ENCODE data around the gene DNAH17. TPM values are rescaled to one million over a fixed set of nuclear protein-coding genes. Genes with fewer than 3 reads are reported as not detected.

Gene DNAH17
- total and polyA plus RNA-seq, 2 of the 13 experiments (the other 11 are each of a cell fraction or from before 2014, with no cell fraction given): 0.86 to 1.6 TPM

DNA sequence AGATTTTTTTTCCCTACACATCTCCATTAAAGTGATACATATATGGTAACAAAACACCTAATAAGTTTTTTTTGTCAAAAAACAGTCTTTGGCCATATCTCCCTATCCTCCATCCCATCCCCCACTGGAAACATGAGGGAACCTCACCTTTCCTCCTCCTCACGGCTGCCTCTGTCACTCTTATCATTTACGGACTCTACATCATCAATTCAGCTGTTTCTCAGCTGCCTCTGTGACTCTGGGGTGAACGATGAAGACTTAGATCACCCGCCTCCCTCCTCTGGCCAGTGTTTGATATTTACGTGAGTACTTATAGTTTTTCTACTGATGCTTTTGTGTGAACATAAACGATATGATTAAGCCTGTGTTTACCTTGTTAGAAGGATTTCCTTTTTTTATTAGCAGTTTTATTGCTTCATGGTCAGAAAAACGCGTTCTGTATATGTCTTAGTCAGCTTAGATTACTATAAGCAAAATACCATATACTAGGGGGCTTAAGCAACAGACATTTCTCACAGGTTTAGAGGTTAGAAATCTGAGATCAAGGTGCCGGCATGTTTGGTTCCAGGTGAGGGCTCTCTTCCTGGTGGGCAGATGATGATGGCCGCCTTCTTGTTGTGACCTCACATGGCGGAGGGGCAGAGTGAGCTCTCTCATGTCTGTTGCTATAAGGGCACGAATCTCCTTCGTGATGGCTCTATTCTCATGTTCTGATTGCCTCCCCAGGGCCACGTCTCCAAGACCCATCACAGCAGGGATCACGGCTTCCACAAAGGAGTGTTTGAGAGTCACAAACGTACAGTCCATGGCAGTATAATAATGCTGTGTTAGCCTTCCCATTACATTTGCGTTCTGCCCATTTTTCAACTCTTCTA, 32.1 kb downstream of the DNAH17 start (continued):
- TF ChIP-seq ZSCAN31 (CRISPR knock-in tag; IDR thresholded peaks at IDR 0.05; ENCODE audit: low read depth) (no peak), ZBTB1 (CRISPR knock-in tag; IDR thresholded peaks at IDR 0.05; ENCODE audit: borderline replicate concordance) (no peak)

DNA sequence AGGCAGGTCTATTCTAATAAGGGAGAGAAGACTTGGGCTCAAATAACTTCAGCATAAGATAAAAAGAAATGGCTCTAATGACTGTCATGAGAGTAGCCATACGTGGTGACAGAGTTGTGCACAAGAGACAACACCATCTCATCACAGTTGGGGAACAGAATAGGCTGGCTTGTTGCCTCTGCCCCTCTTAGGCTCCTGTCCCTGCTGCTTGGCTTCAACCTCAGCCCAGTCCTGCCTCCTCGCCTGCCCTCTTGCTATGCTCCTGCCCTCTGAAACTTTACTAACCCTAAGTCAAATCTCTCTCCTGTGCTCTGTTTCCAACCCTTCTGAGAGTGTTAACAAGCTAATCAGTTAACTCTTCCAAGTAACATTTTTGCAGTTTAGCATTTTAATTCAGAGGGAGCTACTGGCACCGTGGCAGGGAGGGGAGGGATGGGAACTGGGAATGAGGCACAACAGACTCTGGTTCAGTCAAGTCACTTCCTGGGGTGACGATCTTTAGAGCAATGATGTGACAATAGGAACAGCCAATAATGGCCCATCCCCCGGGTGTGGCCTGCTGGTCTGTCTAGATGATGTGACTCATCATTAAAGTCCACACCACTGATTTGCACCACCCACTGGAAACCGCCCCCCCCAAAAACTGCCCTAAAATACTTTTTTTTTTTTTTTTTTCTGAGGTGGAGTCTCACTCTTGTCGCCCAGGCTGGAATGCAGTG, 35.5 kb downstream of the DNAH17 start:
- ChIA-PET CTCF (ENCODE audit: low intra/inter-chr PET ratio, low total read pairs) (no interaction called here), POLR2A (interaction anchor here (0.7 kb wide), 1 partner anchor 55 kb away, joined by 3 read pairs; no protein-coding TSS in a partner anchor)
- Histone ChIP-seq H3K4me2 (ENCODE audit: low read depth, low read length) (no peak overlapping the region), H3K4me1 (ENCODE audit: insufficient read depth, low read length) (peaks cover 20% of the 10 kb centered on the region), H3K79me2 (ENCODE audit: insufficient read depth, low read length) (no peaks in the 10 kb centered on the region), H3K9me3 (ENCODE audit: low read length) (no peaks in the 10 kb centered on the region), H3K27me3 (ENCODE audit: control insufficient read depth in 1 of 2, insufficient read depth in 2 of 2, low read length in 2 of 2) (no peaks in the 10 kb centered on the region), H4K20me1 (ENCODE audit: insufficient read depth, low read length) (no peaks in the 10 kb centered on the region), H3K9ac (ENCODE audit: insufficient read depth, low read depth, low read length) (no peak overlapping the region), H2AFZ (ENCODE audit: low read length) (no peak overlapping the region), H3K4me3 (replicated peaks in 1 of 3; ENCODE audit: insufficient read depth in 1 of 3, low read depth in 2 of 3, low read length in 3 of 3) (no peak overlapping the region), H3K27ac (ENCODE audit: extremely low read length, insufficient read depth, low read length) (no peak overlapping the region), H3K36me3 (replicated peaks in 1 of 2; ENCODE audit: control insufficient read depth in 1 of 2, insufficient read depth in 2 of 2, low read length in 2 of 2) (no peaks in the 10 kb centered on the region)
- 0 out of 2 replicates have a peak, but pooled peaks have one; percentile 17 for TF ChIP-seq JUNB (CRISPR knock-in tag; IDR thresholded peaks at IDR 0.05; ENCODE audit: borderline replicate concordance)
- 0 out of 2 replicates have a peak, but pooled peaks have one; percentile 5 for TF ChIP-seq FOSL2 (CRISPR knock-in tag; IDR thresholded peaks at IDR 0.05)
- no peak for TF ChIP-seq SMAD1 (CRISPR knock-in tag; IDR thresholded peaks at IDR 0.05; ENCODE audit: borderline replicate concordance, low read depth)
- DNase-seq (ENCODE audit: low spot score) (no peak), ATAC-seq (no peak), FAIRE-seq (no peak)
- no TSS peak for BruUV-seq (replicated peaks)
- in situ Hi-C loops (cut with HindIII; ENCODE audit: extremely low pct_ligation_motif_present, low pct_unique_long_range_greater_than_20kb): no loop called here
- 63% methylated on average over 6 of the region's 7 CpGs for WGBS (ENCODE audit: low lambda C conversion rate)
- intact Hi-C loops (cut with micrococcal nuclease; ENCODE audit: unreplicated experiment): no loop called here

Data from HepG2 (cell line).